NK-92 (cell line): ENCODE measurements around the gene C22orf39.

Experiments
- DNase-seq: peaks from one replicate; lab custom pipeline; 2025; ENCODE audit not compliant: unreplicated experiment; lab: John Stamatoyannopoulos, UW

Gene C22orf39

GRCh38 chr22:19402642-19403191 is 44.8 kb downstream of the C22orf39 start:
- no peak for DNase-seq

- no peak for DNase-seq
Observed at GRCh38 chr22:19401483-19401882, 46.0 kb downstream of the C22orf39 start.

- DNase-seq = no peak
Observed at GRCh38 chr22:19400881-19401280, 46.6 kb downstream of the C22orf39 start.

GRCh38 chr22:19398652-19399051 is 48.9 kb downstream of the C22orf39 start:
- no peak for DNase-seq

GRCh38 chr22:19398206-19398605 is 49.3 kb downstream of the C22orf39 start:
- DNase-seq = no peak

GRCh38 chr22:19397734-19398104 is 49.8 kb downstream of the C22orf39 start:
- no peak for DNase-seq

- no peak for DNase-seq
Observed at GRCh38 chr22:19396934-19397733, 50.4 kb downstream of the C22orf39 start.

GRCh38 chr22:19396561-19396933 is 51.0 kb downstream of the C22orf39 start:
- DNase-seq = no peak

GRCh38 chr22:19395276-19395675 is 52.2 kb downstream of the C22orf39 start:
- no peak for DNase-seq

- no peak for DNase-seq
Observed at GRCh38 chr22:19394274-19395050, 53.0 kb downstream of the C22orf39 start.

- no peak for DNase-seq
Observed at GRCh38 chr22:19393704-19394103, 53.8 kb downstream of the C22orf39 start.
